ENCODE results near the gene LOXL3.
A peak's percentile ranks its signal among the peaks of the same experiment; 100 is the strongest.
"Not testable (repeated sequence)": the region's sequence is repeated elsewhere in the genome, so short reads cannot be mapped to it uniquely, and the experiment has no call there.

Gene LOXL3

GRCh38 chr2:74483675-74484164 lies 70.0 kb downstream of the LOXL3 start:
- not testable (repeated sequence) for DNase-seq

- peak; percentile 85 for DNase-seq
Observed at GRCh38 chr2:74482801-74483674, 70.7 kb downstream of the LOXL3 start, which contains the start of the genes CCDC142 and TTC31. TSS of gene CCDC142 (minus strand) at chr2:74482998. CDS start at chr2:74482837, 161 bp downstream. TSS of gene TTC31 (plus strand) at chr2:74483081. CDS start at chr2:74483096, 15 bp downstream.

All from NCI-H524 treated with DMSO at 0.1 percent for 48 hours (cell line).